ENCODE data around the gene TMEM61. TPM values are rescaled to one million over a fixed set of nuclear protein-coding genes. Genes with fewer than 3 reads are reported as not detected.

Gene TMEM61
- total RNA-seq (ENCODE audit: low replicate concordance) = not detected in 2 replicates

DNA sequence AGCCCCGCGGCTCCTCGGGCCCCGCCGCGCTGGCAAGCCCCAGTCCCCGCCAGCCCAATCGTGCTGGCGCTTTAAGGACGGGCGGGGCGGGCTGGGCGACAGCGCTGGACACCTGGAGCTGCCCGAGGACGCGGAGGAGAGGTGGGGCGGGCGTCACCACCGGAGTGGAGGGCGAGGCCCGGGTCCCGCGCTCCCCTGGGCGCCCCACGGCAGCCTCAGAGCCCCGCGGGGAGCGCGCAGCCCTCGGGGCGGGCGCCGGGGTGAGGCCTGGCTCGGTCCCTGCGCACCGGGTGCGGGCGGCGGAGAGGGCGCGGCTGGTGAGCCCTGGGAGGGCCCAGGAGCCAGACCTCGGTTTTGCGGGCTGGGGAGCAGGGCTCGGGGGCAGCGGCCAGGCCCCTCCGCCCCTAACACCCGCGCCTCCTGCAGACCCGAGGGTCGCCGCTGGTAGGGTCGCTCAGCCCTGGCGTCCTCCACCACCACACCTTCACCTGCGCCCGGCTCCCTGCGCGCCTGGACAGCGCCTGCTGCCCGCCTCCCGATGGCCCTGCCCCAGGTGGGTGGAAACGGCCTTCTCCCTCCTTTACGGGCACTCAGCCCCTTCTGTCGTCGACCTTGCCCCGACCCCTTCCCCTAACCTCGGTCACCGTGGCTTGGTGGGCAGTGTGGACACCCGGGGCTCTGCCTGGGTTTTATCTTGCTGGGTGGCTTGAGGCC, at the start of gene TMEM61:
TMEM61 (plus strand) TSS at position 101 of the 714 bp plus-strand sequence; CDS start at position 539, 438 bp downstream.

DNA sequence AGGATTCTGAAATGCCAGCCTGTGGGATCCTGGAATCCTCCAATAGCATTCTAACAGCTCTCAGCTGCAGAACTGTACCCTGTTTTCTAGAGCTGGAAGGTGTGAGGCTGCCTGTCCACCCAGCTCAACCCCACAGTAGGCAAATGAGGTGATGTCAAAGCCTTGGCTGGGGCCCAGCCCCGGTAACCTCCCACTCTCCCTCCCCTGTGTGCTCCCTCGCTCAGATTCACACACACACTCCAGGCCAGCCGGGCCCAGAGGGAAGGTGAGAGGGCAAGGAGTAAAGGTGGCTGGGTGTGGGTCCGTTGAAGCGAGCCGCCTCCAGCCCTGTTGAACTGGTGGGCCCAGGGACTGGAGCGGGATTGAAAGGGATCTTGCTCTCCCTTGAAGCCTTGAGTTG, 18.2 kb downstream of the TMEM61 start, which contains the start of gene BSND:
BSND (plus strand) TSS at position 257 of the 400 bp plus-strand sequence. CDS start 254 bp downstream, outside the sequence.

DNA sequence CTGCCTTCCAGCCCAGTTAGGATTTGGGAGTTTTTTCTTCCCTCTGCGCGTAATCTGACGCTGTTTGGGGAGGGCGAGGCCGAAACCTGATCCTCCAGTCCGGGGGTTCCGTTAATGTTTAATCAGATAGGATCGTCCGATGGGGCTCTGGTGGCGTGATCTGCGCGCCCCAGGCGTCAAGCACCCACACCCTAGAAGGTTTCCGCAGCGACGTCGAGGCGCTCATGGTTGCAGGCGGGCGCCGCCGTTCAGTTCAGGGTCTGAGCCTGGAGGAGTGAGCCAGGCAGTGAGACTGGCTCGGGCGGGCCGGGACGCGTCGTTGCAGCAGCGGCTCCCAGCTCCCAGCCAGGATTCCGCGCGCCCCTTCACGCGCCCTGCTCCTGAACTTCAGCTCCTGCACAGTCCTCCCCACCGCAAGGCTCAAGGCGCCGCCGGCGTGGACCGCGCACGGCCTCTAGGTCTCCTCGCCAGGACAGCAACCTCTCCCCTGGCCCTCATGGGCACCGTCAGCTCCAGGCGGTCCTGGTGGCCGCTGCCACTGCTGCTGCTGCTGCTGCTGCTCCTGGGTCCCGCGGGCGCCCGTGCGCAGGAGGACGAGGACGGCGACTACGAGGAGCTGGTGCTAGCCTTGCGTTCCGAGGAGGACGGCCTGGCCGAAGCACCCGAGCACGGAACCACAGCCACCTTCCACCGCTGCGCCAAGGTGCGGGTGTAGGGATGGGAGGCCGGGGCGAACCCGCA, 59.1 kb downstream of the TMEM61 start, which contains the start of gene PCSK9:
PCSK9 (plus strand) TSS at position 207 of the 741 bp plus-strand sequence; CDS start at position 497, 290 bp downstream.

Other genes starting within 250 kb of the TMEM61 start
- gene PARS2, start 216.1 kb upstream of the TMEM61 start, total RNA-seq (ENCODE audit: low replicate concordance) = 3.3 and 4.5 TPM in 2 replicates
- not detected in 2 replicates for gene TTC22, start 179.3 kb upstream of the TMEM61 start, total RNA-seq (ENCODE audit: low replicate concordance)
- 57.9 and 80.2 TPM in 2 replicates for gene DHCR24, start 93.4 kb upstream of the TMEM61 start, total RNA-seq (ENCODE audit: low replicate concordance)
- not detected in 2 replicates for gene BSND, start 18.3 kb downstream of the TMEM61 start, total RNA-seq (ENCODE audit: low replicate concordance)
- 0.23 and 0.90 TPM in 2 replicates for gene PCSK9, start 58.9 kb downstream of the TMEM61 start, total RNA-seq (ENCODE audit: low replicate concordance)
- 24.7 and 29.3 TPM in 2 replicates for gene USP24, start 234.7 kb downstream of the TMEM61 start, total RNA-seq (ENCODE audit: low replicate concordance)

Data from smooth muscle cell of the coronary artery (primary cell).